ENCODE results near the gene GPX1. TPM values are rescaled to one million over a fixed set of nuclear protein-coding genes. Genes with fewer than 3 reads are reported as not detected.
"Not testable (repeated sequence)": the region's sequence is repeated elsewhere in the genome, so short reads cannot be mapped to it uniquely, and the experiment has no call there.

Gene GPX1
- total and polyA plus RNA-seq, 2 experiments from 2014 or later, result 328 to 429 TPM

GRCh38 chr3:49333091-49333490 is 25.1 kb downstream of the GPX1 start:
- Histone ChIP-seq H3K9me3 (ENCODE audit: low read depth) (no peaks in the 10 kb centered on the region), H3K4me1 (ENCODE audit: low read depth) (no peaks in the 10 kb centered on the region), H3K36me3 (peaks cover 28% of the 10 kb centered on the region), H3K4me3 (no peak overlapping the region), H3K27me3 (no peaks in the 10 kb centered on the region), H3K27ac (no peak overlapping the region)
- DNase-seq (ENCODE audit: low read depth in 1 of 2, low spot score in 1 of 2), result peak in 1 of 2 donors; percentile 36
- TF ChIP-seq, protein P1, sequence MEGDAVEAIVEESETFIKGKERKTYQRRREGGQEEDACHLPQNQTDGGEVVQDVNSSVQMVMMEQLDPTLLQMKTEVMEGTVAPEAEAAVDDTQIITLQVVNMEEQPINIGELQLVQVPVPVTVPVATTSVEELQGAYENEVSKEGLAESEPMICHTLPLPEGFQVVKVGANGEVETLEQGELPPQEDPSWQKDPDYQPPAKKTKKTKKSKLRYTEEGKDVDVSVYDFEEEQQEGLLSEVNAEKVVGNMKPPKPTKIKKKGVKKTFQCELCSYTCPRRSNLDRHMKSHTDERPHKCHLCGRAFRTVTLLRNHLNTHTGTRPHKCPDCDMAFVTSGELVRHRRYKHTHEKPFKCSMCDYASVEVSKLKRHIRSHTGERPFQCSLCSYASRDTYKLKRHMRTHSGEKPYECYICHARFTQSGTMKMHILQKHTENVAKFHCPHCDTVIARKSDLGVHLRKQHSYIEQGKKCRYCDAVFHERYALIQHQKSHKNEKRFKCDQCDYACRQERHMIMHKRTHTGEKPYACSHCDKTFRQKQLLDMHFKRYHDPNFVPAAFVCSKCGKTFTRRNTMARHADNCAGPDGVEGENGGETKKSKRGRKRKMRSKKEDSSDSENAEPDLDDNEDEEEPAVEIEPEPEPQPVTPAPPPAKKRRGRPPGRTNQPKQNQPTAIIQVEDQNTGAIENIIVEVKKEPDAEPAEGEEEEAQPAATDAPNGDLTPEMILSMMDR (IDR thresholded peaks at IDR 0.05; ENCODE audit: low read depth, low read length), result no peak

DNA sequence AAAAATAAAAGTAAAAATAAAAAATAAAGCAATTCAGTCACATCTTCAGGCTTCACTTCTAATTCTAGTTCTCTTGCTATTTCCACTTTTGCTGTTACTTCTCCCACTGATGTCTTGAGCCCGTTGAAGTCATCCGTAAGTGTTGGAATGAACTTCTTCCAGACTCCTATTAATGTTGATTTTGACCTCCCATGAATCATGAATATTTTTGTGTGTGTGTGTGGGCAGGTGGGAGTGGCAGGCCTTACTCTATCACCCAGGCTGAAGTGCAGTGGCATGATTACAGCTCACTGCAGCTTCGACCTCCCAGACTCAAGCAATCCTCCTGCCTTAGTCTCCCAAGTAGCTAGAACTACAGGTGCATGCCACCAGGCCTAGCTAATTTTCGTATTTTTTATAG is 29.0 kb downstream of the GPX1 start:
- no peak for DNase-seq (ENCODE audit: low read depth in 1 of 2, low spot score in 1 of 2)
- Histone ChIP-seq H3K4me3 (no peak overlapping the region), H3K27ac (no peak overlapping the region), H3K4me1 (ENCODE audit: low read depth) (no peaks in the 10 kb centered on the region), H3K36me3 (peaks cover 42% of the 10 kb centered on the region), H3K27me3 (no peaks in the 10 kb centered on the region), H3K9me3 (ENCODE audit: low read depth) (no peaks in the 10 kb centered on the region)
- TF ChIP-seq, protein P1 (IDR thresholded peaks at IDR 0.05; ENCODE audit: low read depth, low read length), result no peak

DNA sequence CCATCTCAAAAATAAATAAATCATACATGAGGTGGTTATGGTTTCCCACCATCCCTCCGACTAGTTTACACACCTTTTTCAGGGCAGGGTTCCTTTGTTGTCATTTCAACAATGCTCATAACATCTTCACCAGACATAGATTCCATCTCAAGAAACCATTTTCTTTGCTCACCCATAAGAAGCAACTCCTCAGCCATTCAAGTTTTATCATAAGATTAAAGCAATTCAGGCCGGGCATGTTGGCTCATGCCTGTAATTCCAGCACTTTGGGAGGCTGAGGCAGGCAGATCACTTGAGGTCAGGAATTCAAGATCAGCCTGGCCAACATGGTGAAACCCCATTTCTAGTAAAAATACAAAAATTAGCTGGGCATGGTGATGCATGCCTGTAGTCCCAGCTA is 29.8 kb downstream of the GPX1 start:
- H3K36me3 ChIP-seq, result peaks cover 46% of the 10 kb centered on the region
- H3K27me3 ChIP-seq, result not testable (repeated sequence)

DNA sequence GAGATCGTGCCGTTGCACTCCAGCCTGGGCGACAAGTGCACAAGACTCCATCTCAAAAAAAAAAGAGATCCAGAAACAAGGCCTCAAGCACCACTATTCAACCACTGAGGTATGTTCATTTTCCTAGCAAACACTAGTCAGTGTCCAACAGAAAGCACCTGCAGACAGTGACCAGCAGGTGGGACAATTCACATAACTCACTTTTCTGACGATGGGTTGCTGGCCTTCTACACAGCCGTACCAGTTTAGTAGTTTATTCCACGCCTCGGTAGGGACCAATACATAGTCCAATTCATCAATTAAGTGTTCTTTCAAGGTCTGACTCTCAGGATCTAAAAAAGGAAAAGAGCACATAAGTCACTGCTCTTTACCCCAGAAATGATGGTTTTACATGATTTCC is 30.7 kb downstream of the GPX1 start:
- H3K36me3 ChIP-seq, result peaks cover 46% of the 10 kb centered on the region
- H3K27ac ChIP-seq, result no peak overlapping the region
- H3K27me3 ChIP-seq, result no peaks in the 10 kb centered on the region
- no peak for DNase-seq (ENCODE audit: low read depth in 1 of 2, low spot score in 1 of 2)
- no peak overlapping the region for H3K4me3 ChIP-seq
- TF ChIP-seq, protein P1 (IDR thresholded peaks at IDR 0.05; ENCODE audit: low read depth, low read length), result peak; percentile 26
- no peaks in the 10 kb centered on the region for H3K9me3 ChIP-seq (ENCODE audit: low read depth)
- H3K4me1 ChIP-seq (ENCODE audit: low read depth), result no peaks in the 10 kb centered on the region

More for the DNA sequence above, 29.8 kb downstream of the GPX1 start:
- H3K9me3 ChIP-seq (ENCODE audit: low read depth); H3K27ac ChIP-seq; H3K4me3 ChIP-seq; H3K4me1 ChIP-seq (ENCODE audit: low read depth); DNase-seq (ENCODE audit: low read depth in 1 of 2, low spot score in 1 of 2): not testable (repeated sequence)

DNA sequence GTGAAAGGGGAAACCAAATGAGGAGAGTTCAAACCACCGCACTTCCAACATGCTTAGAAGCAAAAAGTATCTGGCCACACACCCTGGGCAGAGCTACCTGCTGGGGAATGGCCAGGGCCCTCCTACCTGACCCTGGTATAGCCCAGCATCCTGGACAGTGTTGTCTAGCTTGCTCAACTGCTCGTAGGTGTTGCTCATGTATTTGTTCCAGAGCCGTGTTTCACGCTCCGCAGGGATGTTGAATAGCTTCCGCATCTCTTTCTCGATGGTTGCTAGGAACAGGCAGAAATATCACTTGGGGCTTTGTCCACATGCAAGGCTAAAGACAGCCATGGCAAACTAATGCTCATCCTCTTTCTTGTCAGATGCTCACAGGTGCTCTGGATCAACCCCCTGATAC is 33.4 kb downstream of the GPX1 start:
- no peak for DNase-seq (ENCODE audit: low read depth in 1 of 2, low spot score in 1 of 2)

DNA sequence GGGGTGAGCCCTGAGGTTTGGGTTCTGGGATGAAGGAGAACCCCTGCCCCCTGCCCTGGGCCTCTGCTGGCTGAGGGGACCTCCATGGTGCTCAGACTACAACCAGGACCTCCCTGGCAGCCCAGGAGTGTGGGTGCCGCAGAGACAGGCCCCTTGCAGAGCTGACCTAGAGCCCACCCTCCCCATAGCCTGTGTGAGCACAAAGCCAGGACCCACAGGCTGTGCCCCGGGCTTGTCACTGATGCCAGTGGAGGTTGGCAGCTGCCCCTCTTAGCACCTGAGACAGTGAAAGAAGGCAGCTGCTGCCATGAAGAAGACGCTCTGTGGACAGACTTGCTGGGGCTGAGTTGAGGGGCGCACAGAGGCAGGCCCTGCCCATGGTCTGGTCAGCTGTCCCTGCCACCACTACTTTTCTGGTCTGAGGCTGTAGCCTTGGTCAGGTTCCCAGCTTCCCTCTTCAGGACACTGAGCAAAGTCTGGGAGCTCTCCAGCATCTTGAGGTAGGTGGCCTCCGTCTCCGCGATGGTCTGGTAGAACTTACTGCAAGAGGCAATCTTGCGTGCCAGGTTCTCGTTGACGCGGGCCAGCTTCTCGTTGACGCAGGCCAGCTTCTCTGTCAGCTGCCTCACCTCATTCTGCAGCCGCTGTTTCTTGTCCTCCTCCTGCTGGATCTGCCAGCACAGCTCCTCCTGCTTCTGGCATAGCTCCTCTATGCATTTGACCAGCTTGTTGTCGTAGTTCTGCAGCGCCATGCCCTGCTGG is 41.3 kb downstream of the GPX1 start:
- Histone ChIP-seq H3K9me3 (ENCODE audit: low read depth) (no peaks in the 10 kb centered on the region), H3K27ac (no peak overlapping the region), H3K36me3 (peaks cover 34% of the 10 kb centered on the region), H3K4me1 (ENCODE audit: low read depth) (no peaks in the 10 kb centered on the region), H3K4me3 (no peak overlapping the region), H3K27me3 (no peaks in the 10 kb centered on the region)
- TF ChIP-seq, protein P1 (IDR thresholded peaks at IDR 0.05; ENCODE audit: low read depth, low read length), result no peak
- DNase-seq (ENCODE audit: low read depth in 1 of 2, low spot score in 1 of 2), result no peak

More for the DNA sequence above, 33.4 kb downstream of the GPX1 start:
- peaks cover 44% of the 10 kb centered on the region for H3K36me3 ChIP-seq
- no peaks in the 10 kb centered on the region for H3K4me1 ChIP-seq (ENCODE audit: low read depth)
- no peak overlapping the region for H3K27ac ChIP-seq
- H3K27me3 ChIP-seq, result no peaks in the 10 kb centered on the region
- TF ChIP-seq, protein P1 (IDR thresholded peaks at IDR 0.05; ENCODE audit: low read depth, low read length), result no peak
- H3K4me3 ChIP-seq, result no peak overlapping the region
- no peaks in the 10 kb centered on the region for H3K9me3 ChIP-seq (ENCODE audit: low read depth)
